ENCODE results near the gene GRAP2. TPM values are rescaled to one million over a fixed set of nuclear protein-coding genes. Genes with fewer than 3 reads are reported as not detected.
"Not testable (repeated sequence)": the region's sequence is repeated elsewhere in the genome, so short reads cannot be mapped to it uniquely, and the experiment has no call there.

GRAP2 gene
- total RNA-seq, 1 donor from 2014 or later = not detected

DNA sequence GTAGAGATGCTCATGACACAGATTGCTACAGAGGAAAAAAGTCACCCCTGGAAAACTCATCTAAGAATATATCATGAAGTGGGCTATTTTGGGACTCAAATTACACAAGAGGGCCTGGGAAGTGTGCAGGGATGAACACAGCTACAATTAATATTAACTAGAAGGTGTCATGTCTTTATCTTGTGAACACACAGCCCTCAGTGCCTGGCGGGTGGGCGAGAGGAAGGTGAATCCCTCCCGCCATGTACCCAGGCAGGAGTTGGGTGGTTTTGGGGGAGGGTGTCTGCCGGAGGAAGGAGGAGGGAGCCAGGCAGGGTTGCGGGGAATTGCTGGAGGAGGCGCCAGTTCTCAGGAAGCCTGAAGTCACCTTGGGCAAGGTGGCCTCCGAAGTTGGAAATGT is 88.7 kb downstream of the GRAP2 start:
- FAIRE-seq (no peak), DNase-seq (ENCODE audit: low read depth) (no peak)
- H3K27me3 ChIP-seq (ENCODE audit: control insufficient read depth, insufficient read depth, low read length) = no peaks in the 10 kb centered on the region
- H3K4me3 ChIP-seq (ENCODE audit: low read depth, low read length) = no peak overlapping the region
- TF ChIP-seq, protein P1, sequence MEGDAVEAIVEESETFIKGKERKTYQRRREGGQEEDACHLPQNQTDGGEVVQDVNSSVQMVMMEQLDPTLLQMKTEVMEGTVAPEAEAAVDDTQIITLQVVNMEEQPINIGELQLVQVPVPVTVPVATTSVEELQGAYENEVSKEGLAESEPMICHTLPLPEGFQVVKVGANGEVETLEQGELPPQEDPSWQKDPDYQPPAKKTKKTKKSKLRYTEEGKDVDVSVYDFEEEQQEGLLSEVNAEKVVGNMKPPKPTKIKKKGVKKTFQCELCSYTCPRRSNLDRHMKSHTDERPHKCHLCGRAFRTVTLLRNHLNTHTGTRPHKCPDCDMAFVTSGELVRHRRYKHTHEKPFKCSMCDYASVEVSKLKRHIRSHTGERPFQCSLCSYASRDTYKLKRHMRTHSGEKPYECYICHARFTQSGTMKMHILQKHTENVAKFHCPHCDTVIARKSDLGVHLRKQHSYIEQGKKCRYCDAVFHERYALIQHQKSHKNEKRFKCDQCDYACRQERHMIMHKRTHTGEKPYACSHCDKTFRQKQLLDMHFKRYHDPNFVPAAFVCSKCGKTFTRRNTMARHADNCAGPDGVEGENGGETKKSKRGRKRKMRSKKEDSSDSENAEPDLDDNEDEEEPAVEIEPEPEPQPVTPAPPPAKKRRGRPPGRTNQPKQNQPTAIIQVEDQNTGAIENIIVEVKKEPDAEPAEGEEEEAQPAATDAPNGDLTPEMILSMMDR (IDR thresholded peaks at IDR 0.05; ENCODE audit: insufficient read depth, low read length, severe bottlenecking) = no peak
- H3K36me3 ChIP-seq (ENCODE audit: control insufficient read depth, insufficient read depth, low read length) = no peaks in the 10 kb centered on the region

DNA sequence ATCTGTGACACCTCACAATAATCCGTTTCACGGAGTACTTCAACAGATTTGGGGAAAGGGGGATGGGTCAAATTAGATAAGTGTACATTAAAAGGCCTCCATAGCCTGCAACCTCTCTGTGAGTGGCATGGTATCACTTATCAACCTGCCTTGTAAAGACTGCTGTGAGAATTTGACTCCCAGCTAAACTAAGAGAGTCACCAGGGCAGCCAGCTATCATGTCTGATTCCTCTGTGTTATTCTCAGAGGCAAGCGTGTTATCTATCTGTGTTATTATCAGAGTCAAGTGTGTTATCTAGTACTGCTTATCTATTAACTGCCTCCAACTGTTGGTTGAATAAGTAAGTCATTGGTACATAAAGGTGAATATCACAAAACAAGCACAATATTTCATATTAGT is 89.8 kb downstream of the GRAP2 start:
- no peaks in the 10 kb centered on the region for H3K36me3 ChIP-seq (ENCODE audit: control insufficient read depth, insufficient read depth, low read length)
- no peak overlapping the region for H3K4me3 ChIP-seq (ENCODE audit: low read depth, low read length)
- DNase-seq (ENCODE audit: low read depth) = no peak
- TF ChIP-seq, protein P1 (IDR thresholded peaks at IDR 0.05; ENCODE audit: insufficient read depth, low read length, severe bottlenecking) = no peak
- no peak for FAIRE-seq
- no peaks in the 10 kb centered on the region for H3K27me3 ChIP-seq (ENCODE audit: control insufficient read depth, insufficient read depth, low read length)

DNA sequence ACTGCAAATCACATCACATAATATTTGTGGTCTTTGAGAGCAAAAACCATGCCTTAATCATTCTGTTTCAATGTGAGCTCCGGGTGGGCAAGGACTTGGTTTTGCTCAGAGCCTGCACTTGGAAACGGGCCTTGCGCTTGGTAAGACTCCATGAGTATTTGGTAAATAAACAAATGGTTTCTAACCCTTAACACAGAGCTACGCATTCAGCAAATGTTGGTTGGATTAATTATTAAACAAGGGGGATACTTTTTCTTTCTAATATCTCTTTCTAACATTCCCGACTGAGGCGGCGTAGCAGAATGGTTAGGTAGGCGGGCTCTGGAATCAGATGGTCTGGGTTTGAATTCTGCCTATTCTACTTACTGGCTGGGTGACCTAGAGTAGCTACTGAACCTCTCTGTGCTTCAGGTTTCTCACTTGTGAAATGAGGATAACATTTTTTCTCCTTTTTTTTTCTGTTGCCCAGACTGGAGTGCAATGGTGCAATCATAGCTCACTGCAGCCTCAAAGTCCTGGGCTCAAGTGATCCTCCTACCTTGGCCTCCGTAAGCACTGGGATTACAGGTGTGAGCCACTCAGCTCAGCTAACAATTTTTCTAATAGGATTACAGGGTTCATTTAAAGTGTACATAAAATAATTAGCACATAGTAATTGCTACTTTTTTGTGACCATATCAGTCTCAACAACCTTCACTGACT is 90.4 kb downstream of the GRAP2 start:
- no peak overlapping the region for H3K4me3 ChIP-seq (ENCODE audit: low read depth, low read length)
- no peaks in the 10 kb centered on the region for H3K27me3 ChIP-seq (ENCODE audit: control insufficient read depth, insufficient read depth, low read length)
- DNase-seq (ENCODE audit: low read depth) (no peak), FAIRE-seq (peak; percentile 55)
- no peaks in the 10 kb centered on the region for H3K36me3 ChIP-seq (ENCODE audit: control insufficient read depth, insufficient read depth, low read length)
- TF ChIP-seq, protein P1 (IDR thresholded peaks at IDR 0.05; ENCODE audit: insufficient read depth, low read length, severe bottlenecking) = no peak

DNA sequence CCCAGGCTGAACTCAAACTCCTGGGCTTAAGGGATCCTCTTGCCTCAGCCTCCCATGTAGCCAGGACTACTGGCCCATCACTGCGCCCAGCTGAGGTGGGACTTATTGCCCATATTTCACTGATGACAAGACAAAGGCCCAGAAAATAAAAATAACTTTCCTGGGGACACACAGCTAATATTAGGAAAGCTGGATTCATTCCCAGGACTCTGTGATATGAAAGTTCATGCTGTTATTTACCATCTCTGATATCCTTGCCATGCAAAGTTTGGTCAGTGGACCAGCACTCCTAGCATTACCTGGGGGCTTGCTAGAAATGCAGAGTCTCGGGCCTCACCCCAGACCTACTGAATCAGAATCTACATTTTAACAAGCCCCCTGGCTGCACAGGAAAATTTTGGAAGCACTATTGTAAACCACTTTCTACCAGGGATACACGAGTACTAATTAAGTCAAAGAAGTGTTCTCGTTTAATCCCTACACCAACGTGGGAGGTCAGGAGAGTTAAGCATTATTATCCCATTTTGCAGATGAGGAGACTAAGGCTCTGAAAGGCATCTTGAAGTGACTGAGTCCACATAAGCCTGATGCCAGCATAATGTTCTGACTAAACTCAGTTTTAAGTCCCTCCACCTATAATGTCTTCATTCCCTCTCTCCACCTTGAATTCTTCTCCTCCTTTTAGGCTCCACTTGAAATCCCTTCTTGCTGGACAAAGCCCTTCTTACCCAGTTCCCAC is 91.4 kb downstream of the GRAP2 start:
- TF ChIP-seq, protein P1 (IDR thresholded peaks at IDR 0.05; ENCODE audit: insufficient read depth, low read length, severe bottlenecking) = no peak
- FAIRE-seq = no peak
- DNase-seq (ENCODE audit: low read depth) = no peak
- Histone ChIP-seq H3K36me3 (ENCODE audit: control insufficient read depth, insufficient read depth, low read length) (peaks cover 2% of the 10 kb centered on the region), H3K27me3 (ENCODE audit: control insufficient read depth, insufficient read depth, low read length) (no peaks in the 10 kb centered on the region), H3K4me3 (ENCODE audit: low read depth, low read length) (no peak overlapping the region)

DNA sequence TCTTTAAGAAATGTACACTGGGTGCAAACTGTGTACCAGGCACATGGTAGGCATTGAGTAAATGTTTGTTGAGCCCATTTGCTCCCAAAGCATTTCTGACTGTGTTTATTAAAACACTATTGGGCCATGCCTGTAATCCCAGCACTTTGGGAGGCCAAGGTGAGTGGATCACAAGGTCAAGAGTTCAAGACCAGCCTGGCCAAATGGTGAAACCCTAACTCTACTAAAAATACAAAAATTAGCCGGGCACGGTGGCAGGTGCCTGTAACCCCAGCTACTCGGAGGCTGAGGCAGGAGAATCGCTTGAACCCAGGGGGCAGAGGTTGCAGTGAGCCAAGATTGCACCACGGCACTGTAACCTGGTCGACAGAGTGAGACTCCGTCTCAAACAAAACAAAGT is 92.0 kb downstream of the GRAP2 start:
- not testable (repeated sequence) for FAIRE-seq; H3K4me3 ChIP-seq (ENCODE audit: low read depth, low read length); DNase-seq (ENCODE audit: low read depth); H3K27me3 ChIP-seq (ENCODE audit: control insufficient read depth, insufficient read depth, low read length); H3K36me3 ChIP-seq (ENCODE audit: control insufficient read depth, insufficient read depth, low read length)

DNA sequence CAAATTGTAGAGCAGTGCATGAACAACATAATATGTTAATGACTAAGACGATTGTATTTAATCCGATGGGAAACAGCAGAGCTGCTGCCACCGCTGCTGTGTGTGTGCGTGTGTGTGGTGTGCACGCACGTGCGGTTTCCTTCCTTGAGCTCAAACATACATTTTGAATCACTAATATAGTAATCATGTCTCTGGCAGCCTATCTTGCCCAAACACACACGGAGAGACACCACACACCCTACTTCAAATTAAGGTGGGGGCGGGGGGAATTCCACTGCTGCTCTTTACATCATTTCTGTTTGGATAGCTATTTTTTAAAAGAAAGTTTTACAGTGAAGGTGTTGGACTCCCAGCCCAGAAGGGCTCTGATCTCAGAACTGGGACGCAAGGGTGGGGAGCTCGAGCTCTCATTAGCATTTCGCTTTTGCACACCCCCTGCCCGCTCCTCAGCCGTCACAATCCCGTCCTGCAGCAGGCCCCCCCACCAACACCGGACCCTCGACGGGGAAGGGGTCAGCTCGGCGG is 93.2 kb downstream of the GRAP2 start:
- peak overlapping the region; percentile 42 for H3K4me3 ChIP-seq (ENCODE audit: low read depth, low read length)
- H3K27me3 ChIP-seq (ENCODE audit: control insufficient read depth, insufficient read depth, low read length) = no peaks in the 10 kb centered on the region
- peaks cover 10% of the 10 kb centered on the region for H3K36me3 ChIP-seq (ENCODE audit: control insufficient read depth, insufficient read depth, low read length)
- TF ChIP-seq, protein P1 (IDR thresholded peaks at IDR 0.05; ENCODE audit: insufficient read depth, low read length, severe bottlenecking) = no peak
- peak; percentile 78 for DNase-seq (ENCODE audit: low read depth)
- FAIRE-seq = no peak
